ENCODE results near the gene CTNNBL1.

GRCh38 chr20:37657924-37658804, 35.7 kb upstream of the CTNNBL1 start:
- TF ChIP-seq POLR2A (IDR thresholded peaks at IDR 0.05; ENCODE audit: low read depth, low read length): no peak
- TF ChIP-seq POLR2AphosphoS5 (IDR thresholded peaks at IDR 0.05; ENCODE audit: low read depth, low read length): no peak
- no peak for TF ChIP-seq TAF1 (IDR thresholded peaks at IDR 0.05; ENCODE audit: low read depth, low read length)
- TF ChIP-seq PAX5 (IDR thresholded peaks at IDR 0.05; ENCODE audit: insufficient read depth, low read length, severe bottlenecking): no peak
- TF ChIP-seq SPI1 (IDR thresholded peaks at IDR 0.05; ENCODE audit: low read depth, low read length): no peak
- TF ChIP-seq POU2F2 (IDR thresholded peaks at IDR 0.05; ENCODE audit: low read depth, low read length): no peak
